OCI-LY3 (cell line): ENCODE measurements around the gene ORC3.

Source experiments
- H2AFZ ChIP-seq: fragments of 200-600, 300-600 bp; shearing (Covaris generic); 2 replicates; pipeline ENCODE4 v1.6.0; 2014; ENCODE audit warnings: antibody characterized with exemption, low read depth, low read length
- H3K27ac ChIP-seq: fragments of 200-600, 300-600 bp; sonication (generic); 2 replicates; pipeline ENCODE4 v1.5.1; 2014; ENCODE audit warnings: mild to moderate bottlenecking, low read length, moderate library complexity, mixed read lengths
- H3K27me3 ChIP-seq: fragments of 200-600, 300-600 bp; sonication (generic); 2 replicates; pipeline ENCODE4 v1.6.1; 2014; ENCODE audit warnings: low read depth, low read length, mixed read lengths
- H3K36me3 ChIP-seq: fragments of 200-600, 300-600 bp; sonication (generic); replicated peaks from 2 replicates; pipeline ENCODE3; 2014; ENCODE audit warnings: low read depth, low read length, mixed read lengths
- H3K4me1 ChIP-seq: fragments of 300-600, 200-600 bp; sonication (generic); 2 replicates; pipeline ENCODE4 v1.6.1; 2014; ENCODE audit warnings: low read length, mixed read lengths
- H3K4me2 ChIP-seq: fragments of 200-600, 300-600 bp; sonication (generic); 2 replicates; pipeline ENCODE4 v1.6.1; 2014; ENCODE audit warnings: low read length, mixed read lengths
- H3K4me3 ChIP-seq: fragments of 300-600, 200-600 bp; sonication (generic); 2 replicates; pipeline ENCODE4 v1.5.1; 2014; ENCODE audit warnings: antibody characterized with exemption, mild to moderate bottlenecking, low read length, moderate library complexity
- H3K79me2 ChIP-seq: fragments of 300-600, 200-600 bp; shearing (Covaris generic); 2 replicates; pipeline ENCODE4 v1.6.1; 2014; ENCODE audit warnings: mild to moderate bottlenecking, low read length, mixed read lengths
- H3K9ac ChIP-seq: fragments of 300-600, 200-600 bp; shearing (Covaris generic); 2 replicates; pipeline ENCODE4 v1.6.0; 2014; ENCODE audit warnings: mild to moderate bottlenecking, low read length, moderate library complexity
- H3K9me3 ChIP-seq: fragments of 200-600, 300-600 bp; shearing (Covaris generic); 2 replicates; pipeline ENCODE4 v1.6.1; 2014; ENCODE audit warnings: low read length, mixed read lengths; ENCODE audit not compliant: insufficient read depth
- H4K20me1 ChIP-seq: fragments of 200-600, 300-600 bp; sonication (generic); 2 replicates; pipeline ENCODE4 v1.6.1; 2016; ENCODE audit warnings: low read length, mixed read lengths; ENCODE audit not compliant: insufficient read depth
- EZH2phosphoT487 ChIP-seq: fragments of 200-600 bp; shearing (Covaris generic); IDR thresholded peaks from 2 replicates; pipeline ENCODE4 v1.6.1; 2018; ENCODE audit warnings: antibody characterized with exemption, mixed run types, low read depth
- TF ChIP-seq, protein P1 (sequence below): fragments of 200-600, 300-600 bp; sonication (generic); IDR thresholded peaks from 2 replicates; pipeline ENCODE4 v1.5.1; 2014; ENCODE audit warnings: antibody characterized with exemption, low read length, low read depth

The ORC3 gene

GRCh38 chr6:87697581-87698546 lies 107.9 kb downstream of the ORC3 start:
- Histone ChIP-seq H3K36me3 (peaks cover 25% of the 10 kb centered on the region), H3K4me1 (peaks cover 42% of the 10 kb centered on the region), H3K27me3 (no peaks in the 10 kb centered on the region), H3K27ac (peak overlapping the region; percentile 45), H3K9ac (peak overlapping the region; percentile 97; the same call in 1 of the 2 replicates), H4K20me1 (peaks cover 75% of the 10 kb centered on the region), H3K4me2 (peak overlapping the region; percentile 93), H3K79me2 (peaks cover 92% of the 10 kb centered on the region), H3K9me3 (no peaks in the 10 kb centered on the region), H2AFZ (no peak overlapping the region), H3K4me3 (peak overlapping the region; percentile 96)
- no peak for TF ChIP-seq EZH2phosphoT487
- TF ChIP-seq, protein P1, sequence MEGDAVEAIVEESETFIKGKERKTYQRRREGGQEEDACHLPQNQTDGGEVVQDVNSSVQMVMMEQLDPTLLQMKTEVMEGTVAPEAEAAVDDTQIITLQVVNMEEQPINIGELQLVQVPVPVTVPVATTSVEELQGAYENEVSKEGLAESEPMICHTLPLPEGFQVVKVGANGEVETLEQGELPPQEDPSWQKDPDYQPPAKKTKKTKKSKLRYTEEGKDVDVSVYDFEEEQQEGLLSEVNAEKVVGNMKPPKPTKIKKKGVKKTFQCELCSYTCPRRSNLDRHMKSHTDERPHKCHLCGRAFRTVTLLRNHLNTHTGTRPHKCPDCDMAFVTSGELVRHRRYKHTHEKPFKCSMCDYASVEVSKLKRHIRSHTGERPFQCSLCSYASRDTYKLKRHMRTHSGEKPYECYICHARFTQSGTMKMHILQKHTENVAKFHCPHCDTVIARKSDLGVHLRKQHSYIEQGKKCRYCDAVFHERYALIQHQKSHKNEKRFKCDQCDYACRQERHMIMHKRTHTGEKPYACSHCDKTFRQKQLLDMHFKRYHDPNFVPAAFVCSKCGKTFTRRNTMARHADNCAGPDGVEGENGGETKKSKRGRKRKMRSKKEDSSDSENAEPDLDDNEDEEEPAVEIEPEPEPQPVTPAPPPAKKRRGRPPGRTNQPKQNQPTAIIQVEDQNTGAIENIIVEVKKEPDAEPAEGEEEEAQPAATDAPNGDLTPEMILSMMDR, result no peak

GRCh38 chr6:87698547-87699006 lies 108.6 kb downstream of the ORC3 start:
- peaks cover 85% of the 10 kb centered on the region for H3K79me2 ChIP-seq
- peak overlapping the region; percentile 99 for H3K27ac ChIP-seq
- H3K4me3 ChIP-seq, result peak overlapping the region; percentile 96
- H3K9me3 ChIP-seq, result no peaks in the 10 kb centered on the region
- H3K36me3 ChIP-seq, result peaks cover 25% of the 10 kb centered on the region
- H3K4me2 ChIP-seq, result peak overlapping the region; percentile 93
- H3K27me3 ChIP-seq, result no peaks in the 10 kb centered on the region
- H2AFZ ChIP-seq, result no peak overlapping the region
- peak overlapping the region; percentile 97; the same call in 1 of the 2 replicates for H3K9ac ChIP-seq
- TF ChIP-seq, protein P1, result no peak
- no peak for TF ChIP-seq EZH2phosphoT487
- H4K20me1 ChIP-seq, result peaks cover 68% of the 10 kb centered on the region
- peaks cover 47% of the 10 kb centered on the region for H3K4me1 ChIP-seq

DNA sequence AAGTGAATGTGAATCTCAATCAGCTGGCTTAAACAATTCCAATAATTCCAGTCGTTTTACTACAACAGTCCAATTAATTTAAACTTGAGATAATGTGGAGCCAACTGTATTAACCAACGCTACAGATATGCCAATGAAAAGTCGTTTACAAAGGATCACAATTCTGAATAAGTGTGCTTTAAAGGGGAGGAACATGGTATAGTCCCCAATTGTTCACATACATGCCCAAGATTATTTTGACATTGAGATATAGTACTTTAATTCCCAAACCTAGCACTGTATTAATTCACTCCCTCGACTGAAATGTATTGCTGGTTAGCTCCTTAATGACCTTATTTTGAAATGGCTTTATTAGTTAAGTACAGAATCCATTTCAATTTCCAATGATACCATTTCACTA lies 109.6 kb downstream of the ORC3 start:
- peaks cover 58% of the 10 kb centered on the region for H4K20me1 ChIP-seq
- H3K79me2 ChIP-seq, result peaks cover 75% of the 10 kb centered on the region
- H2AFZ ChIP-seq, result no peak overlapping the region
- peaks cover 47% of the 10 kb centered on the region for H3K4me1 ChIP-seq
- no peaks in the 10 kb centered on the region for H3K27me3 ChIP-seq
- peak overlapping the region; percentile 96 for H3K4me3 ChIP-seq
- H3K9me3 ChIP-seq, result no peaks in the 10 kb centered on the region
- peak overlapping the region; percentile 93 for H3K4me2 ChIP-seq
- TF ChIP-seq, protein P1, result no peak
- TF ChIP-seq EZH2phosphoT487, result no peak
- peak overlapping the region; percentile 97 for H3K9ac ChIP-seq
- H3K27ac ChIP-seq, result peak overlapping the region; percentile 99
- H3K36me3 ChIP-seq, result peaks cover 25% of the 10 kb centered on the region
